Measurements from ENCODE around the gene CAPN14.

GRCh38 chr2:31129375-31130171 lies 87.7 kb downstream of the CAPN14 start:
- TF ChIP-seq ARNTL (CRISPR knock-in tag; IDR thresholded peaks at IDR 0.05; ENCODE audit: borderline replicate concordance, low read depth) (no peak), ZC3H10 (CRISPR knock-in tag; IDR thresholded peaks at IDR 0.05) (no peak), CSRNP3 (CRISPR knock-in tag; IDR thresholded peaks at IDR 0.05) (no peak), ESRRG (CRISPR knock-in tag; IDR thresholded peaks at IDR 0.05) (no peak), TCF4 (CRISPR knock-in tag; IDR thresholded peaks at IDR 0.05; ENCODE audit: borderline replicate concordance) (no peak)
